Liver (tissue), 9 donors: ENCODE results near the gene ATP6V1A. TPM values are rescaled to one million over a fixed set of nuclear protein-coding genes. Genes with fewer than 3 reads are reported as not detected.
"Not testable (repeated sequence)": the region's sequence is repeated elsewhere in the genome, so short reads cannot be mapped to it uniquely, and the experiment has no call there.

Experiments
- DNase-seq: peaks from one replicate; pipeline ENCODE4 v3.0.0-alpha.2; 2017; ENCODE audit warnings: low spot score
- H3K27ac ChIP-seq, 2 donors: one replicate each; pipeline ENCODE4 v1.7.0; 2013; ENCODE audit warnings: inconsistent platforms in 2 of 2, low read length in 2 of 2, control low read depth in 1 of 2, low read depth in 1 of 2, mild to moderate bottlenecking in 1 of 2
- H3K27me3 ChIP-seq, 4 donors: one replicate each; pipeline versions ENCODE4 v1.6.1 to v1.7.0; 2013; ENCODE audit warnings: low read length in 3 of 4, inconsistent platforms in 1 of 4, mild to moderate bottlenecking in 1 of 4, moderate library complexity in 1 of 4; ENCODE audit not compliant: control insufficient read depth in 4 of 4, insufficient read depth in 4 of 4
- H3K36me3 ChIP-seq, 4 donors: one replicate each; pipeline versions ENCODE4 v1.6.1 to v1.7.0; 2013; ENCODE audit warnings: low read length in 3 of 4, mild to moderate bottlenecking in 3 of 4, low read depth in 1 of 4, moderate library complexity in 1 of 4; ENCODE audit not compliant: control insufficient read depth in 4 of 4, insufficient read depth in 3 of 4
- H3K4me1 ChIP-seq, 4 donors: one replicate each; pipeline versions ENCODE4 v1.6.1 to v1.7.0; 2013; ENCODE audit warnings: low read length in 3 of 4, mild to moderate bottlenecking in 3 of 4, moderate library complexity in 1 of 4; ENCODE audit not compliant: control insufficient read depth in 4 of 4, insufficient read depth in 4 of 4
- H3K4me3 ChIP-seq, 3 donors: one replicate each; pipeline versions ENCODE4 v1.6.1 to v1.7.0; 2013; ENCODE audit warnings: low read length in 3 of 3, control low read depth in 1 of 3, low read depth in 1 of 3, mild to moderate bottlenecking in 1 of 3
- H3K9ac ChIP-seq, 2 donors: one replicate each; pipeline ENCODE4 v1.7.0; 2013; ENCODE audit warnings: low read length in 2 of 2, mild to moderate bottlenecking in 2 of 2, moderate library complexity in 2 of 2, control low read depth in 1 of 2, low read depth in 1 of 2
- H3K9me3 ChIP-seq, 4 donors: one replicate each; pipeline versions ENCODE4 v1.6.1 to v1.7.0; 2013; ENCODE audit warnings: low read length in 3 of 4; ENCODE audit not compliant: control insufficient read depth in 4 of 4
- ATF3 ChIP-seq: IDR thresholded peaks from 2 replicates; pipeline ENCODE4 v1.6.1; 2016; ENCODE audit warnings: antibody characterized with exemption
- HNF4A ChIP-seq, 2 donors: conservative IDR thresholded peaks; 2 replicates each; pipeline ENCODE4 v1.6.1; 2016; ENCODE audit warnings: antibody characterized with exemption in 2 of 2, mild to moderate bottlenecking in 2 of 2
- RXRA ChIP-seq, 2 donors: IDR thresholded peaks; 2 replicates each; pipeline ENCODE4 v1.6.1; 2017 to 2018; ENCODE audit warnings: antibody characterized with exemption in 2 of 2, mild to moderate bottlenecking in 1 of 2
- SP1 ChIP-seq: IDR thresholded peaks from 2 replicates; pipeline ENCODE4 v1.6.1; 2018; ENCODE audit warnings: antibody characterized with exemption, mild to moderate bottlenecking
- ZBTB33 ChIP-seq: IDR thresholded peaks from 2 replicates; pipeline ENCODE4 v1.6.1; 2016; ENCODE audit warnings: antibody characterized with exemption
- WGBS: extraction: QIAGEN DNeasy Blood & Tissue Kit; methylation state at CpG from one replicate; pipeline ENCODE4 v1.1.7; 2013; 5-methylcytosine and 5-hydroxymethylcytosine counted together
- polyA plus RNA-seq, 2 donors: library from polyadenylated mRNA; stranded (reverse) in 1 of 2; unstranded in 1 of 2; fragments of 200-250 nt in 1 of 2; fragments of >200 nt in 1 of 2; fragmentation: Nextera tagmentation in 1 of 2; extraction: Ambion mirVana in 1 of 2; gene quantifications; one replicate each; pipeline versions ENCODE4 v1.2.1 to v1.2.3, GENCODE V29; 2013 to 2015
- total RNA-seq, 2 donors: library from RNA; depleted of rRNA; stranded (reverse); fragments of >200 nt; gene quantifications; one replicate each; pipeline ENCODE4 v1.2.3, GENCODE V29; 2014
- donor health status: healthy.
- donor health status: healthy.
- donor health status: healthy.
- donor health status: healthy.
- donor health status: healthy.

Gene ATP6V1A
- total and polyA plus RNA-seq, 4 donors: 15.2 to 53.2 (median 42.7) TPM

GRCh38 chr3:113847664-113848461, 101.0 kb downstream of the ATP6V1A start:
- TF ChIP-seq ZBTB33 (no peak), HNF4A (conservative IDR thresholded peaks at IDR 0.05) (peak in 1 of 2 donors; percentile 7), RXRA (IDR thresholded peaks at IDR 0.05) (peak in 1 of 2 donors; percentile 6), SP1 (no peak), ATF3 (peak; percentile 52)
- H3K9me3 ChIP-seq: no peaks in the 10 kb centered on the region
- H3K9ac ChIP-seq: no peak overlapping the region
- H3K4me1 ChIP-seq: peaks cover 0 to 15% (median 12%) of the 10 kb centered on the region in 4 donors
- H3K4me3 ChIP-seq: no peak overlapping the region
- WGBS: 80% methylated on average over 2 of the region's 2 CpGs
- H3K27ac ChIP-seq: peak overlapping the region in 1 of 2 donors; percentile 20
- H3K27me3 ChIP-seq: no peaks in the 10 kb centered on the region
- no peak for DNase-seq
- no peaks in the 10 kb centered on the region for H3K36me3 ChIP-seq

GRCh38 chr3:113849071-113849470, 102.2 kb downstream of the ATP6V1A start:
- 77% methylated on average over 3 of the region's 3 CpGs for WGBS
- not testable (repeated sequence) for H3K9me3 ChIP-seq, H3K27ac ChIP-seq, DNase-seq, H3K9ac ChIP-seq, H3K27me3 ChIP-seq, H3K4me3 ChIP-seq, H3K36me3 ChIP-seq
- peaks cover 0 to 15% (median 12%) of the 10 kb centered on the region in 4 donors for H3K4me1 ChIP-seq

GRCh38 chr3:113849841-113850240, 103.0 kb downstream of the ATP6V1A start:
- H3K27ac ChIP-seq, H3K4me3 ChIP-seq, H3K9me3 ChIP-seq, H3K9ac ChIP-seq, H3K36me3 ChIP-seq, DNase-seq, H3K27me3 ChIP-seq: not testable (repeated sequence)
- WGBS: 93% methylated on average over 22 of the region's 22 CpGs
- H3K4me1 ChIP-seq: peaks cover 0 to 14% (median 12%) of the 10 kb centered on the region in 4 donors

GRCh38 chr3:113850391-113850790, 103.6 kb downstream of the ATP6V1A start:
- H3K9ac ChIP-seq, H3K27me3 ChIP-seq, H3K9me3 ChIP-seq, H3K4me3 ChIP-seq, H3K36me3 ChIP-seq, DNase-seq, H3K27ac ChIP-seq: not testable (repeated sequence)
- WGBS: 87% methylated on average over 9 of the region's 9 CpGs
- H3K4me1 ChIP-seq: peaks cover 0 to 13% (median 10%) of the 10 kb centered on the region in 4 donors
